Endothelial cell of umbilical vein (primary cell): ENCODE data around the gene TMEM234. TPM values are rescaled to one million over a fixed set of nuclear protein-coding genes. Genes with fewer than 3 reads are reported as not detected.

Experiments
- BruUV-seq: library from RNA; stranded (reverse); fragments of 400-500 nt; replicated peaks from 2 replicates; lab custom pipeline; 2021; lab: Mats Ljungman, UMichigan
- CTCF ChIA-PET: fragments of 300-600, 350-600 bp; sonication (Branson Sonifier 250); formaldehyde crosslinking; loops from one replicate; lab custom pipeline; 2021; ENCODE audit warnings: antibody characterized with exemption, inconsistent platforms; lab: Charles Lee
- POLR2A ChIA-PET: fragments of 300-600, 350-600 bp; sonication (Branson Sonifier 250); formaldehyde crosslinking; loops from one replicate; lab custom pipeline; 2021; ENCODE audit warnings: antibody characterized with exemption, inconsistent platforms; lab: Charles Lee
- DNase-seq: peaks from one replicate; pipeline ENCODE4 v3.0.0-alpha.2; 2011; ENCODE audit warnings: low read depth, low spot score
- FAIRE-seq: peaks from 2 replicates; lab custom pipeline; 2011; peaks lifted over from hg19 to GRCh38; lab: Jason Lieb, UNC
- H2AFZ ChIP-seq: 2 replicates; pipeline ENCODE4 v1.6.0; 2012; ENCODE audit warnings: low read depth, low read length, control low read depth, inconsistent platforms
- H3K27ac ChIP-seq: 2 replicates; pipeline ENCODE4 v1.5.1; 2011; ENCODE audit warnings: low read depth, mild to moderate bottlenecking, control low read depth, low read length, moderate library complexity; ENCODE audit not compliant: insufficient read depth
- H3K27me3 ChIP-seq, 2 experiments: 2 replicates each; pipeline versions ENCODE4 v1.6.0 to v1.6.1; 2011; ENCODE audit warnings: low read length in 2 of 2, mixed read lengths in 1 of 2; ENCODE audit not compliant: control insufficient read depth in 2 of 2, insufficient read depth in 2 of 2
- H3K36me3 ChIP-seq, 2 experiments: 2 replicates in 1 of 2; 3 replicates in 1 of 2; pipeline ENCODE4 v1.5.1; 2011; ENCODE audit warnings: low read length in 2 of 2, mild to moderate bottlenecking in 1 of 2, moderate library complexity in 1 of 2; ENCODE audit not compliant: control insufficient read depth in 2 of 2, insufficient read depth in 2 of 2; ENCODE audit errors: extremely low read depth in 1 of 2
- H3K4me1 ChIP-seq: 3 replicates; pipeline ENCODE4 v1.5.1; 2011; ENCODE audit warnings: mild to moderate bottlenecking, low read length; ENCODE audit not compliant: control insufficient read depth, insufficient read depth; ENCODE audit errors: extremely low read depth
- H3K4me2 ChIP-seq: 2 replicates; pipeline ENCODE4 v1.6.1; 2011; ENCODE audit warnings: low read length, control low read depth, mixed read lengths; ENCODE audit not compliant: insufficient read depth
- H3K4me3 ChIP-seq, 3 experiments: fragments of 200-600 bp in 1 of 3; sonication (generic), shearing (Covaris generic) in 1 of 3; replicated peaks in 1 of 3; 2 replicates each; pipeline ENCODE4 v1.5.1; 2011 to 2016; ENCODE audit warnings: control low read depth in 3 of 3, low read length in 3 of 3, mild to moderate bottlenecking in 2 of 3, inconsistent platforms in 1 of 3, low read depth in 1 of 3, moderate library complexity in 1 of 3; ENCODE audit not compliant: insufficient read depth in 1 of 3
- H3K79me2 ChIP-seq: 2 replicates; pipeline ENCODE4 v1.6.0; 2012; ENCODE audit warnings: low read length, inconsistent platforms; ENCODE audit not compliant: control insufficient read depth, insufficient read depth
- H3K9ac ChIP-seq: replicated peaks from 2 replicates; pipeline ENCODE3; 2011; ENCODE audit warnings: low read length, control low read depth; ENCODE audit not compliant: insufficient read depth; ENCODE audit errors: extremely low read depth
- H3K9me1 ChIP-seq: replicated peaks from 3 replicates; pipeline ENCODE4 v1.6.0; 2011; ENCODE audit warnings: mild to moderate bottlenecking, low read length; ENCODE audit not compliant: control insufficient read depth, insufficient read depth; ENCODE audit errors: extremely low read depth
- H3K9me3 ChIP-seq: replicated peaks from 2 replicates; pipeline ENCODE4 v1.5.1; 2012; ENCODE audit warnings: low read length, inconsistent platforms; ENCODE audit not compliant: control insufficient read depth, insufficient read depth
- H4K20me1 ChIP-seq: replicated peaks from 2 replicates; pipeline ENCODE3; 2011; ENCODE audit warnings: mild to moderate bottlenecking, low read length; ENCODE audit not compliant: control insufficient read depth, insufficient read depth; ENCODE audit errors: extremely low read depth
- CTCF ChIP-seq, 2 donors: IDR thresholded peaks; 1 replicate in 1 of 2; 2 replicates in 1 of 2; pipeline ENCODE4 v1.5.1; 2011; ENCODE audit warnings: low read length in 2 of 2, mild to moderate bottlenecking in 2 of 2, moderate library complexity in 2 of 2, control low read depth in 1 of 2, inconsistent platforms in 1 of 2, low read depth in 1 of 2; ENCODE audit not compliant: insufficient read depth in 1 of 2; ENCODE audit errors: extremely low read depth in 1 of 2
- EZH2 ChIP-seq: IDR thresholded peaks from 2 replicates; pipeline ENCODE4 v1.6.1; 2012; ENCODE audit warnings: borderline replicate concordance, low read depth, mild to moderate bottlenecking, moderate library complexity, low read length, inconsistent platforms; ENCODE audit not compliant: severe bottlenecking
- FOS ChIP-seq: IDR thresholded peaks from 2 replicates; pipeline ENCODE4 v1.6.1; 2011; ENCODE audit warnings: mild to moderate bottlenecking, low read length, moderate library complexity, borderline replicate concordance; ENCODE audit not compliant: insufficient read depth
- GATA2 ChIP-seq: IDR thresholded peaks from 2 replicates; pipeline ENCODE4 v1.7.0; 2011; ENCODE audit warnings: low read depth, mild to moderate bottlenecking, moderate library complexity, mixed read lengths, low read length; ENCODE audit not compliant: insufficient read length, insufficient read depth
- JUN ChIP-seq: IDR thresholded peaks from 2 replicates; pipeline ENCODE4 v1.6.1; 2011; ENCODE audit warnings: borderline replicate concordance, low read depth; ENCODE audit not compliant: insufficient read length, insufficient read depth
- MAX ChIP-seq: IDR thresholded peaks from 2 replicates; pipeline ENCODE4 v1.6.1; 2011; ENCODE audit not compliant: insufficient read depth, insufficient read length
- MYC ChIP-seq: IDR thresholded peaks from one replicate; pipeline ENCODE4 v1.6.1; 2011; ENCODE audit warnings: mild to moderate bottlenecking, low read depth, low read length
- POLR2A ChIP-seq: IDR thresholded peaks from 2 replicates; pipeline ENCODE4 v1.6.1; 2012; ENCODE audit warnings: low read depth, mild to moderate bottlenecking, control low read depth, low read length
- POLR2AphosphoS5 ChIP-seq: IDR thresholded peaks from 2 replicates; pipeline ENCODE4 v1.6.1; 2012; ENCODE audit warnings: low read depth, mild to moderate bottlenecking, control low read depth, low read length, moderate library complexity; ENCODE audit not compliant: insufficient read depth
- dilution Hi-C: fragments of 300-500 bp; cut with MboI; formaldehyde crosslinking; loops from one replicate; pipeline ENCODE4 v1.15.0; 2019; ENCODE audit warnings: low sequenced_read_pairs; ENCODE audit not compliant: extremely low pct_ligation_motif_present
- intact Hi-C: fragments of 100-400 bp; cut with micrococcal nuclease; formaldehyde crosslinking; loops from one replicate; pipeline ENCODE4 v1.10.0; 2022
- polyA plus RNA-seq, 4 experiments: library from polyadenylated mRNA; depleted of rRNA in 3 of 4; stranded (reverse) in 3 of 4; unstranded in 1 of 4; fragments of >200 nt; gene quantifications; 2 replicates each; pipeline versions ENCODE4 v1.2.1 to v1.2.3, GENCODE V29; 2011 to 2012; ENCODE audit warnings: missing spikeins in 1 of 4
- total RNA-seq: library from RNA; stranded (reverse); gene quantifications from 2 replicates; pipeline ENCODE4 v1.2.3, GENCODE V29; 2021

The TMEM234 gene
- total and polyA plus RNA-seq, 2 donors (not counting 3 experiments of a cell fraction or from before 2014, with no cell fraction given) = 20.7 to 21.3 TPM

DNA sequence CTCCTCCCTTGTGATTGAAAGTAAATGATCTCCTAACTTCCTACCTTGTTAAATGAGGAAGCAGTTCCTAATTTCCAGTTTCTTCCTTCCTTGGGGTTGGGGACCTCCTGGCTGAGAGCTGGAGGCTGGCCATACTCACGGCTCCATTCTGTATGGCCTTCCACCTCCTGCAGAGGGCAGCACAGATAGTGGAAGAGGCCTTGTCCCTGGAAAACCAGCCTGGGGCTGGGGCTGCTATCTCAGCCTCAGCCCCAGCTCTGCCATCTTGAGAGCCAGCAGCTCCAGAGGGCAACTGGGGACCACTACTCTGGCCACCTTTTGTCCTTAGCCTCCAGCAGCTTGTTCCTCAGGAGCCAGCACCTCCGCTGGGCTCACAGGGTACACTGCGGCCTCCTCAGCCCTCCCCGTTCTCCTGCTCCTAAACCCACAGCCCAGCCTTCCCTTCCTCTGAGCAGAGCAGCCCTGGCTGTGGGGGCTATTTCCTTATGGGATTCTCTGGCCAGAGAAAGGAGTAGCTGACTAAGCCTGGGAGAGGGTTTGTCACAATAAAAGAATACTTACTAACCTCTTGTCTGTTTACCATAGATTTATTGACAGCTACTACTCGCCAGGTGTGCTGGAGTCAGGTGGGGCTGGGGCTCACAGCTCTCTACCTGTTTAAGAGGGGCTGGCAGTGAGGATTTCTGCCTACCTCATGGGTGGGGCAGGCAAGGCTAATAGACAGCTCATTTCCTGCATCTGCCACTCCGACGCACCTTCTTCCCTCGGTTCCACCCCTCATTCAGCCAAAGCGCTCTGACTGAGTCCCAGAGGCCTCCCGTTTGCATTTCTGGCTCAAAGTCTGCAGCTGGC lies 6.3 kb downstream of the TMEM234 start:
- FAIRE-seq = peak; percentile 87
- peak; percentile 60 for DNase-seq
- no peak overlapping the region for H3K27ac ChIP-seq
- H3K9ac ChIP-seq = no peak overlapping the region
- H3K36me3 ChIP-seq = peaks cover 0 to 19% of the 10 kb centered on the region in 2 experiments
- H3K79me2 ChIP-seq = no peaks in the 10 kb centered on the region
- no peak overlapping the region for H2AFZ ChIP-seq
- peaks cover 3% of the 10 kb centered on the region for H3K4me1 ChIP-seq
- TF ChIP-seq POLR2AphosphoS5 (no peak), CTCF (IDR thresholded peaks at IDR 0.05; ENCODE audit: extremely low read depth in 1 of 2, insufficient read depth in 1 of 2, low read depth in 1 of 2, low read length in 2 of 2) (peak; percentile 84 to 89)
- no peaks in the 10 kb centered on the region for H3K9me1 ChIP-seq
- H4K20me1 ChIP-seq = no peaks in the 10 kb centered on the region
- no TSS peak for BruUV-seq
- ChIA-PET CTCF (interaction anchor here (0.8 to 3.5 kb wide), 48 partner anchors 8 to 432 kb away, joined by 3 to 78 read pairs (median 6); partner anchors contain the start of genes BSDC1, CCDC28B, FAM167B and FAM229A), POLR2A (interaction anchor here (0.8 to 2.1 kb wide), 4 partner anchors 10 to 120 kb away, joined by 3 to 17 read pairs (median 4); partner anchors contain the start of gene MARCKSL1)
- H3K4me3 ChIP-seq = no peak overlapping the region
- no peak overlapping the region for H3K4me2 ChIP-seq
- H3K9me3 ChIP-seq = no peaks in the 10 kb centered on the region
- intact Hi-C loops (loop anchor here (1.0 to 5.0 kb wide), 3 partner anchors 100 to 198 kb away; partner anchors contain the start of genes FAM229A and TSSK3), dilution Hi-C loops (no loop called here)
- no peaks in the 10 kb centered on the region for H3K27me3 ChIP-seq

- Histone ChIP-seq H3K27me3 (no peaks in the 10 kb centered on the region), H3K4me2 (no peak within 1 kb of the TSS), H3K79me2 (no peaks in the 10 kb centered on the region), H3K36me3 (no peaks in the 10 kb centered on the region), H3K9ac (no peak within 1 kb of the TSS), H3K9me3 (no peaks in the 10 kb centered on the region), H3K9me1 (no peaks in the 10 kb centered on the region), H3K4me1 (peaks cover 13% of the 10 kb centered on the region), H2AFZ (no peak within 1 kb of the TSS), H4K20me1 (no peaks in the 10 kb centered on the region), H3K4me3 (no peak within 1 kb of the TSS), H3K27ac (no peak within 1 kb of the TSS)
- intact Hi-C loops = no loop called here
- no peak for TF ChIP-seq MAX
- no peak for TF ChIP-seq POLR2A
- no peak for TF ChIP-seq MYC
- no peak for TF ChIP-seq FOS
- TF ChIP-seq GATA2 = no peak
- TF ChIP-seq CTCF (IDR thresholded peaks at IDR 0.05; ENCODE audit: extremely low read depth in 1 of 2, insufficient read depth in 1 of 2, low read depth in 1 of 2, low read length in 2 of 2) = no peak
- TF ChIP-seq POLR2AphosphoS5 = no peak
- TF ChIP-seq EZH2 = no peak
- no peak for TF ChIP-seq JUN
- CTCF ChIA-PET = interaction anchor here (0.6 kb wide), 1 partner anchor 8 kb away, joined by 3 read pairs; the partner anchor contains the start of gene CCDC28B
- FAIRE-seq = no peak
- BruUV-seq = no TSS peak
- POLR2A ChIA-PET = no interaction called here
- no peak for DNase-seq
- dilution Hi-C loops = no loop called here
Observed at GRCh38 chr1:32208891-32209328, 13.2 kb downstream of the TMEM234 start, which contains the start of gene DCDC2B. Gene DCDC2B (plus strand): TSS chr1:32209089. CDS start chr1:32209094, 5 bp downstream.
